T-helper 1 cell treated with Interleukin-12 subunit alpha and Interleukin-12 subunit beta and Interleukin-4 antibody, amounts not matched to agents 30 ng/mL and 1 ng/mL, for 36 hours (primary cell): ENCODE results near the gene RAPGEFL1. TPM values are rescaled to one million over a fixed set of nuclear protein-coding genes. Genes with fewer than 3 reads are reported as not detected.
"Not testable (repeated sequence)": the region's sequence is repeated elsewhere in the genome, so short reads cannot be mapped to it uniquely, and the experiment has no call there.

ENCODE experiments used
- intact Hi-C: fragments of 100-400 bp; cut with micrococcal nuclease; formaldehyde crosslinking; loops from one replicate; pipeline ENCODE4 v1.15.1; 2024
- total RNA-seq: library from RNA; stranded (reverse); gene quantifications from 2 replicates; pipeline ENCODE4 v1.2.3, GENCODE V29; 2022

The RAPGEFL1 gene
- 7.4 and 9.6 TPM in 2 replicates for total RNA-seq

DNA sequence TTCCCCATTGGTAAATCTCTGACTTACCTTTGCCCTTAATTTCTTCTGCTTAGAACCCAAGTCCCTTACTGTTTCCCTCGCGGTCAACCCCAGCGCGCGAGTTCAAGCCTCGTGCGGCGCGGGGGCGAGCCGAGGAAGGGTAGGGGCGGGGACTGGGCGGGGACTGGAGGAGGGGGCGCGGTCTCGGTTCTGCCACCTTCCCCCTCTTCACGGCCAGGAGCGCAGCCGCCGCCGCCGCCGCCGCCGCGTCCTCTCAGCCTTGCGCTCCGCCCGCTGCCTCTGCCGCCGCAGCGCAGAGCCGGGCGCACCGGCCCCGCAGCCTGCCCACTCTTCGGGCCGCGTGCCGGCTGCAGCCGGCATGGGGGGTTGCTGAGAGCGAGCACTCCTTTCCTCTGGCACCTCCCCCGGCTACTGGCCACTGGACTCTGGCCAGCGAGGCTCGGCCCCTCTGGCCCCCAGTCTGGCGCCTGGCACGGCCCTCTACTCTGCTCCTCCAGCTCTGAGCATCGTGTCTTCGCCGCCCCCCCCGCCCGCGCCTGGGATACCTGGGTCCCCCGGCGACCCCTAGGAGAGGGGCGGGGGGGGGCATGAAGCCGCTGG is at the start of gene RAPGEFL1:
Gene RAPGEFL1, plus strand, starts transcription at position 196 of the 600 bp plus-strand sequence. Its CDS starts 392 bp downstream, at position 588.
- intact Hi-C loops: loop anchor here (1.0 to 2.0 kb wide), 4 partner anchors 14 to 65 kb away; partner anchors contain the start of gene CASC3

- intact Hi-C loops: no loop called here
Measured at GRCh38 chr17:40129498-40129897, 47.8 kb upstream of the RAPGEFL1 start.

DNA sequence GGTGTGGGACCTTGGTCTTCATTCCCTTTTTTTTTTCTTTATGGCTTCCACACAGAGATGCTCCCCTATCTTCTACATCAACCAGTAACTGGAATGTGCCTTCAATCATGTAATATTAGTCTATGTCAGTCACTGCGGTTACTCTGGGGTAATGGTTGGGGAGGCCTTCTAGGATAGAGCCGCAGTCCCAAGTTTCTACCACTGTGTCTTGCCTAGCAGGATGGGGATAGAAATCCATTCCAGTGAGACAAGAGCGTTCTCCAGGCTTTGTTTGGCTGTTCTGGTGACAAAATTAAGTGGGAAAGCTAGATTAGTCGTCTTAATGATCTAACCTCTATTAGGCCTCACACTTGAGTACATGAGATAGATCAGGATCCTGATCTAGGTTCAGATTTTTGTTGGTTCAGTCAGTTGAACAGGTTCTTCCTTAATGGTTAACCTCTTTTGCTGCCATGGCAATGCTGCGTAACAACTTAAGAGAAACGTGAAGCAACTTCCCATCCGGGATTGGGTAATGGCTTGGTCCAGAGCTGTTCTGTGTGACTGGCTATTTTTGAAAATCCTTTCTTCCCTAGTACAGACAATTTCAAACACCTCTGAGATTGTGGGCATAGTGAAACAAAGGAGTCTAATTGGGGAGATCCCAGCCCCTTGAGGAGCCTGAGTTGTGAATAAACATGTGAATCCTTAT is 46.8 kb upstream of the RAPGEFL1 start:
- intact Hi-C loops: no loop called here

DNA sequence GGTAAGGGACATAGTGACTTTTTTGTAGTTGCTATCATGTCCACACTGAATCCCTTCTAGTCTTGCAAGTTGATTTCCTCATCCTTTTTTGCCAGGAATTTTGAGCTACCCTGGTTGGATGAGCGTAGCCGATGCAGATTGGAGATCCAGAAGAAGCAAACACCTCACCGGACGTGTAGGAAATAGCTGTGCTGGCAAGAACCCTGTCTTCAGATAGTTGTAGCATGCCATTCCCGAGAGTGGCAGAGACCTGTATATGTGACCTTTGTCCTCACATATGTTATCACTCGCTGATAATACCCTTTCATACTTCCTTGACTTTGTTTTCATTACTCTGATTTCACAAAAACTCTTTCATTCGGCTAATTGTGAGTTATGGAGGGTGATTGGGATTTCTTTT is 43.1 kb upstream of the RAPGEFL1 start:
- intact Hi-C loops: no loop called here

DNA sequence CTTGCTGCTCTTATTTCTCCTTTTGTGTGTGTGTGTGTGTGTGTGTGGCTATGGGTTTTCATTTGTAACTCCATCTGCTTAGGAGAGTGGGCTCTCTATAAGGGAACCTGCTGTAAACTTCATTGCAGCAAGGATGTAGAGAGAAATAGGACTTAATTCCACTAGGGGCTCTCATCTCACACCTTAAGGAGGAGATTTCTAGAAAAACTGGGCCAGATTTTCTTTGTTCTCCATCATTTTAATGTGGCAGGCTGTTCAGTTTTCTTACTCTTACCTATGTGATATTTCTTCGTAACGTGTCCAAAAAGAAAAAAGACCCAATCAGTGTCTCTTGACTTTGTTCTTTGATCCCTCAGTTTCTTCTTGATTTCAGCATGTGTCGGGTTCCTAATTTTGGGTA is 41.5 kb upstream of the RAPGEFL1 start:
- intact Hi-C loops: no loop called here

GRCh38 chr17:40139566-40140058 is 37.7 kb upstream of the RAPGEFL1 start:
- intact Hi-C loops: loop anchor here (1.0 to 2.0 kb wide), 13 partner anchors 16 to 179 kb away; partner anchors contain the start of genes CDC6, MED24, NR1D1 and PSMD3

- intact Hi-C loops: not testable (repeated sequence)
Measured at GRCh38 chr17:40143166-40143565, 34.1 kb upstream of the RAPGEFL1 start.

DNA sequence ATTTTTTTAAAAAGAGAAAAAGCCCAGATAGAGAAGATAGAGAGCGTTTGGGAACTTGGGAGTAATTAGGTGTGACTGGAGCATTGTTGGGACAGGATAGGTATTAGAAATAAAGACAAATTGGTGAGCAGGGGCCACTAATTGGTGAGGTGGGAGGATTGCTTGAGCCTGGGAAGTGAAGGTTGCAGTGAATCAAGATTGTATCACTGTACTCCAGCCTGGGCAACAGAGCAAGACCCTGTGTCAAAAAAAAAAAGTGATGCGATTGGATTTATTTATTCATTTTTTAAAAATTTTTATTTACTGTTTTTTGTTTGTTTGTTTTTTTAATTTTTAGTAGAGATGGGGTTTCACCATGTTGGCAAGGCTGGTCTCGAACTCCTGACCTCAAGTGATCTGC is 31.8 kb upstream of the RAPGEFL1 start:
- intact Hi-C loops: no loop called here

DNA sequence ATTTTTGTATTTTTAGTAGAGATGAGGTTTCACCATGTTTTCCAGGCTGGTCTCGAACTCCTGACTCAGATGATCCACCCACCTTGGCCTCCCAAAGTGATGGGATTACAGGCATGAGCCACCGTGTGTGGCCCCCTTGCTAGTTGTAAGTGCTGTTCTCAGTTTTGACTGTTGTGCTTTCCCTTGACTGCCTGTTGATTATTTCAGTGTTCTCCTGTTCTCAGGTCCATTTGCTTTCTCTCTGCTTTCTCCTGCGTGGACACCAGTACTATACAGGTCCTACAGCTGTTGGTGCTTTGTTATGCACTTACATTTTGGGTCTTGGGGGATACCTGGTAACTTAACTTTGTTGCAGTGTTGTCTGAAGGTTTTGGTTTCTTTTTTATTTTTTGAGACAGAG is 28.7 kb upstream of the RAPGEFL1 start:
- intact Hi-C loops: no loop called here

DNA sequence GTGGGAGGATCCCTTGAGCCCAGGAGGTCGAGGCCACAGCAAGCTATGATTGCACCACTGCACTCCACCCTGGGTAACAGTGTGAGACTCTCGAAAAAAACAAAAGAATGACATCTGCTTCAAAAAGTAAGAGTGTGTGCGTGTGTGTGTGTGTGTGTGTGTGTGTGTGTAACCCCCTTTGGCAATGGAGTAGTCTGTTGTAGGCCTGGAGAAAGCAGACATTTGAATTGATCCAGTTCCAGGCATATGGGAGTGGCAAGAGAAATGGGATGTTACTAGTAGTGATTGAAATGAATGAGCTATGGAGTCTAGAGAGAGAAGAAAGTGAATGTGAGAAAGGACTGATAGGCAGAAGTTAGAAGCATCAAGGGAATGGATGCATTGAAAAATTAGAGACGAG is 27.0 kb upstream of the RAPGEFL1 start:
- intact Hi-C loops: no loop called here

DNA sequence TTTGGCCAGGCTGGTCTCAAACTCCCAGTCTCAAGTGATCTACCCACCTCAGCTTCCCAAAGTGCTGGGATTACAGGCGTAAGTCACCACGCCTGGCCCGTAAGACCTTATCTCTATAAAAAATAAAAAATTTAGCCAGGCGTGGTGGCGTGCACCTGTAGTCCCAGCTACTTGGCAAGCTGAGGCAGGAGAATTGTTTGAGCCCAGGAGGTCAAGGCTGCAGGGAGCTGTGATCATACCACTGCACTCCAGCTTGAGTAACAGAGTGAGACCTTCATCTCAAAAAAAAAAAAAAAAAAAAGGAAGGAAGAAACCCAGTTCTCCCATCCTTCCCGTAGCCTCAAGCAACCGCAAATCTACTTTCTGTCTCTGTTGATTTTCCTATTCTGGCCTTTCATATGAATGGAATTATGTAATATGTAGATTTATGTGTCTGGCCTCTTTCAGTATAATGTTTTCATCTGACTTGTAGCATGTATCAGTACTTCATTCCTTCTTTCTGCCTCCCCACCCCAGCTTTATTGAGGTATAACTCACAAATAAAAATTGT is 25.8 kb upstream of the RAPGEFL1 start:
- intact Hi-C loops: no loop called here

DNA sequence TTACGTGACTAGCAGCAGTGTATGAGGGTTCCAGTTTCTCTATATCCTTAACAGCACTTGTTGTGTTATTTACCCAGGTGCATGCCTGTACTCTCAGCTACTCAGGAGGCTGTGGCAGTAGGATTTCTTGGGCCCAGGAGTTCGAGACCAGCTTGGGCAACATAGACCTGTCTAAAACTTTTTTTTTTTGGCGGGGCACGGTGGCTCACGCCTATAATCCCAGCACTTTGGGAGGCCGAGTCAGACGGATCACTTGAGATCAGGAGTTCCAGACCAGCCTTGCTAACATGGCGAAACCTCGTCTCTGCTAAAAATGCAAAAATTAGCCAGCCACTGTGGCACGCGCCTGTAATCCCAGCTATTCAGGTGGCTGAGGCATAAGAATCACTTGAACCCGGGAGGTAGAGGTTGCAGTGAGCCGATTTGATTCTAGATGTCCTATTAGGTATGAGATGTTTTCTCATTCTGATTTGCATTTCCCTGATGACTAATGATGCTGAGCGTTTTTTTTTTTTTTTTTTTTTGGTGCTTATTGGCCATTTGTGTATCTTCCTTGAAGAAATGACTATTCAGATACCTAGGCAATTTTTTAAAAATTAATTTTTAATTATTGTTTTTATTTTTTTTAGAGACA is 23.6 kb upstream of the RAPGEFL1 start:
- intact Hi-C loops: no loop called here

GRCh38 chr17:40157973-40158372 is 19.3 kb upstream of the RAPGEFL1 start:
- intact Hi-C loops: no loop called here

GRCh38 chr17:40158438-40159013 is 18.7 kb upstream of the RAPGEFL1 start:
- intact Hi-C loops: no loop called here

DNA sequence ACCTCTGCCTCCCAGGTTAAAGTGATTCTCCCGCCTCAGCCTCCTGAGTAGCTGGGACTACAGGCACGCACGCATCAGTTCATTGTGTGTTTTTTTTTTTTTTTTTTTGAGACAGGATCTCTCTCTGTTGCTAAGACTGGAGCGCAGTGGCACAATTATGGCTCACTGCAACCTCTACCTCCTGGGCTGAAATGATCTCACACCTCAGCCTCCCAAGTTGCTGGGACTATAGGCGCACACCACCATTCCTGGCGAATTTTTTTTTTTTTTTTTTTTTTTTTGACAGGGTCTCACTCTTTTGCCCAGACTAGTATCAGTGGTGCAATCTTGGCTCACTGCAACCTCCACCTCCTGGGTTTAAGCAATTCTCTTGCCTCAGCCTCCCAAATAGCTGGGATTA is 17.8 kb upstream of the RAPGEFL1 start:
- intact Hi-C loops: no loop called here

DNA sequence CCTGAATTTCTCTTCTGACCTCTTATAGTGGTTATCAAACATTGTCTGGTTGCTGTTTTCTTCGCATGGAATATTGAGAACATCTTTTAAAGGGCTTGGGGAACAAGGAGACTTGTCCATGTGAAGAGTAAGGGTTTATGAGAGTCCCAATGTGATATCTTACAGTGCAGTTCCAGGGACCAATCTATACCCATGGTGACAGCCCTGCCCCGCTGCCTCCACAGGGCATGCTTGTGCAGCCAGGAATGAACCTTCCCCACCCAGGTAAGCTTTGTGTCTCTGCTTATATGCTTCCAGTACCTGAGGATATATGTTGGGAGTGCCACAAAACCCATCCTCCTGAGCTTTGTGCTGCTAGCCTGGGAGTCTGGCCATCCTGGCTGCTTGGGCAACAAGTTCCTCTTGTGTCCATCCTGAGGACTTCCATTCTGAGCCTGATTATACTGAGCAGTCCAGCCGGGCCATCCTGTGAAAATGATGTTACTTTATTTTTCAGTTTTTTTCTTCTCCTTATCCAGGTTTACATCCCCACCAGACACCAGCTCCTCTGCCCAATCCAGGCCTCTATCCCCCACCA is 9.5 kb upstream of the RAPGEFL1 start:
- intact Hi-C loops: loop anchor here (1.0 to 2.0 kb wide), 6 partner anchors 27 to 154 kb away; partner anchors contain the start of genes CASC3 and MSL1

GRCh38 chr17:40168262-40168832 is 8.9 kb upstream of the RAPGEFL1 start:
- intact Hi-C loops: loop anchor here (1.0 to 2.0 kb wide), 6 partner anchors 28 to 155 kb away; partner anchors contain the start of genes CASC3 and MSL1

DNA sequence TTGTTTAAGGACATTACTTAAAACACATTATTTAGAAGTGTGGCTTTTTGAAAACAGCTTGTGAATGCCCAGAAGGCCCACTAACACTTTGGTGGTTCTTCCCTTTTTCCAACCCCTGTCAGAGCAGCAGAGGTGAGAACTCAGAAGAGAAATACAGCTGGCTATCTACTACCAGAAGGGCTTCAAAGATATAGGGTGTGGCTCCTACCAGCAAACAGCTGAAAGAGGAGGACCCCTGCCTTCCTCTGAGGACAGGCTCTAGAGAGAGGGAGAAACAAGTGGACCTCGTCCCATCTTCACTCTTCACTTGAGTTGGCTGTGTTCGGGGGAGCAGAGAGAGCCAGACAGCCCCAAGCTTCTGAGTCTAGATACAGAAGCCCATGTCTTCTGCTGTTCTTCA is 6.9 kb upstream of the RAPGEFL1 start:
- intact Hi-C loops: no loop called here

DNA sequence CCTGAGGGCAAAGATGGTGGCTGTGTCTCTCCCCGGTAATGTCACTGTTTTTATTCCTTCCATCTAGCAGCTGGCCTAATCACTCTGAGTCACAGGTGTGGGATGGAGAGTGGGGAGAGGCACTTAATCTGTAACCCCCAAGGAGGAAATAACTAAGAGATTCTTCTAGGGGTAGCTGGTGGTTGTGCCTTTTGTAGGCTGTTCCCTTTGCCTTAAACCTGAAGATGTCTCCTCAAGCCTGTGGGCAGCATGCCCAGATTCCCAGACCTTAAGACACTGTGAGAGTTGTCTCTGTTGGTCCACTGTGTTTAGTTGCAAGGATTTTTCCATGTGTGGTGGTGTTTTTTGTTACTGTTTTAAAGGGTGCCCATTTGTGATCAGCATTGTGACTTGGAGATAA is 5.5 kb upstream of the RAPGEFL1 start:
- intact Hi-C loops: no loop called here

- intact Hi-C loops: no loop called here
Measured at GRCh38 chr17:40173091-40173777, 4.0 kb upstream of the RAPGEFL1 start.
